Neuronal stem cell (in vitro differentiated cells): ENCODE results near the gene RIN3.

Experiments
- DNase-seq: peaks from one replicate; pipeline ENCODE4 v3.0.0-alpha.2; 2013; ENCODE audit warnings: low spot score
- H2AFZ ChIP-seq: one replicate; pipeline ENCODE4 v1.6.1; 2013; ENCODE audit warnings: mild to moderate bottlenecking, low read length, inconsistent platforms
- H2AK5ac ChIP-seq: 2 replicates; pipeline ENCODE4 v1.6.1; 2013; ENCODE audit warnings: low read depth, mild to moderate bottlenecking, inconsistent platforms, low read length, moderate library complexity, mixed read lengths
- H2BK120ac ChIP-seq: 2 replicates; pipeline ENCODE4 v1.6.1; 2013; ENCODE audit warnings: low read depth, mild to moderate bottlenecking, inconsistent platforms, low read length, moderate library complexity, mixed read lengths
- H2BK12ac ChIP-seq: one replicate; pipeline ENCODE4 v1.6.1; 2013; ENCODE audit warnings: low read length, inconsistent platforms
- H2BK15ac ChIP-seq: 2 replicates; pipeline ENCODE4 v1.6.1; 2013; ENCODE audit warnings: mild to moderate bottlenecking, low read length, inconsistent platforms, mixed read lengths
- H2BK5ac ChIP-seq: one replicate; pipeline ENCODE4 v1.6.1; 2013; ENCODE audit warnings: inconsistent platforms, mild to moderate bottlenecking, low read length, moderate library complexity
- H3K14ac ChIP-seq: one replicate; pipeline ENCODE4 v1.6.1; 2013; ENCODE audit warnings: low read length, inconsistent platforms
- H3K18ac ChIP-seq: 2 replicates; pipeline ENCODE4 v1.6.1; 2013; ENCODE audit warnings: low read length, inconsistent platforms
- H3K23ac ChIP-seq: 2 replicates; pipeline ENCODE4 v1.6.1; 2013; ENCODE audit warnings: low read depth, mild to moderate bottlenecking, mixed read lengths, low read length, inconsistent platforms; ENCODE audit not compliant: poor library complexity
- H3K27ac ChIP-seq: replicated peaks from 3 replicates; pipeline ENCODE4 v1.5.1; 2013; ENCODE audit warnings: low read length, inconsistent platforms
- H3K27me3 ChIP-seq, 3 experiments: 2 replicates each; pipeline ENCODE4 v1.6.1; 2013; ENCODE audit warnings: low read length in 3 of 3, mild to moderate bottlenecking in 2 of 3, inconsistent platforms in 1 of 3, low read depth in 1 of 3, mixed read lengths in 1 of 3, moderate library complexity in 1 of 3; ENCODE audit not compliant: control insufficient read depth in 3 of 3, insufficient read depth in 3 of 3
- H3K36me3 ChIP-seq, 2 donors: replicated peaks in 1 of 2; 2 replicates each; pipeline ENCODE4 v1.6.1; 2013; ENCODE audit warnings: low read length in 2 of 2; ENCODE audit not compliant: control insufficient read depth in 2 of 2, insufficient read depth in 2 of 2
- H3K4ac ChIP-seq: 2 replicates; pipeline ENCODE4 v1.6.1; 2013; ENCODE audit warnings: inconsistent platforms, mild to moderate bottlenecking, low read length, moderate library complexity
- H3K4me1 ChIP-seq, 2 donors: 1 replicate in 1 of 2; 2 replicates in 1 of 2; pipeline ENCODE4 v1.6.1; 2013; ENCODE audit warnings: low read length in 2 of 2, low read depth in 1 of 2; ENCODE audit not compliant: control insufficient read depth in 2 of 2, insufficient read depth in 1 of 2
- H3K4me2 ChIP-seq: one replicate; pipeline ENCODE4 v1.6.1; 2013; ENCODE audit warnings: mild to moderate bottlenecking, low read length, inconsistent platforms; ENCODE audit not compliant: insufficient read depth, poor library complexity, severe bottlenecking
- H3K4me3 ChIP-seq, 2 donors: 2 replicates each; pipeline ENCODE4 v1.5.1; 2013; ENCODE audit warnings: low read length in 2 of 2, mild to moderate bottlenecking in 2 of 2, inconsistent platforms in 1 of 2, moderate library complexity in 1 of 2
- H3K79me1 ChIP-seq: one replicate; pipeline ENCODE4 v1.6.1; 2013; ENCODE audit warnings: low read depth, mild to moderate bottlenecking, inconsistent platforms, low read length, moderate library complexity
- H3K9ac ChIP-seq: one replicate; pipeline ENCODE4 v1.6.1; 2013; ENCODE audit warnings: mild to moderate bottlenecking, low read depth, low read length, inconsistent platforms; ENCODE audit not compliant: poor library complexity
- H3K9me3 ChIP-seq, 2 donors: replicated peaks in 1 of 2; 2 replicates each; pipeline versions ENCODE3 to v1.6.1; 2013; ENCODE audit warnings: low read length in 2 of 2, mild to moderate bottlenecking in 2 of 2, inconsistent platforms in 1 of 2, low read depth in 1 of 2, mixed read lengths in 1 of 2, moderate library complexity in 1 of 2; ENCODE audit not compliant: control insufficient read depth in 2 of 2, insufficient read depth in 1 of 2
- H4K8ac ChIP-seq: one replicate; pipeline ENCODE4 v1.6.1; 2013; ENCODE audit warnings: low read depth, mild to moderate bottlenecking, inconsistent platforms, low read length, moderate library complexity
- H4K91ac ChIP-seq: one replicate; pipeline ENCODE4 v1.6.1; 2013; ENCODE audit warnings: low read length, low read depth, mild to moderate bottlenecking, inconsistent platforms; ENCODE audit not compliant: poor library complexity
- WGBS, 2 donors: extraction: QIAGEN DNeasy Blood & Tissue Kit; methylation state at CpG; one replicate each; pipeline ENCODE4 v1.1.7; 2013; ENCODE audit warnings: missing lambda C conversion rate in 2 of 2, mixed read lengths in 1 of 2; ENCODE audit not compliant: insufficient read length in 2 of 2, insufficient replicate concordance in 1 of 2; ENCODE audit errors: extremely low coverage in 2 of 2; 5-methylcytosine and 5-hydroxymethylcytosine counted together

Gene RIN3

GRCh38 chr14:92492258-92492657 lies 21.3 kb upstream of the RIN3 start:
- H3K4me2 ChIP-seq, result no peak overlapping the region
- H3K9ac ChIP-seq, result no peak overlapping the region
- H3K4ac ChIP-seq, result no peak overlapping the region
- H3K23ac ChIP-seq, result no peak overlapping the region
- H2BK5ac ChIP-seq, result no peak overlapping the region
- no peak overlapping the region for H3K14ac ChIP-seq
- no peak for DNase-seq
- no peak overlapping the region for H3K4me3 ChIP-seq
- no peak overlapping the region for H2AK5ac ChIP-seq
- H2AFZ ChIP-seq, result no peak overlapping the region
- H2BK15ac ChIP-seq, result no peak overlapping the region
- H4K91ac ChIP-seq, result no peak overlapping the region
- H2BK12ac ChIP-seq, result no peak overlapping the region
- H3K9me3 ChIP-seq, result no peaks in the 10 kb centered on the region
- H3K27ac ChIP-seq, result no peak overlapping the region
- H3K27me3 ChIP-seq, result peaks cover 0 to 12% (median 0%) of the 10 kb centered on the region in 3 experiments
- no peak overlapping the region for H3K18ac ChIP-seq
- no peak overlapping the region for H2BK120ac ChIP-seq
- no peak overlapping the region for H4K8ac ChIP-seq
- WGBS, 2 donors, result no CpG with 5 or more reads among the region's 10 CpGs
- peaks cover under 1 to 4% of the 10 kb centered on the region in 2 donors for H3K4me1 ChIP-seq
- H3K79me1 ChIP-seq, result no peaks in the 10 kb centered on the region
- H3K36me3 ChIP-seq, result no peaks in the 10 kb centered on the region

GRCh38 chr14:92493024-92493423 lies 20.6 kb upstream of the RIN3 start:
- peaks cover 0 to 9% (median 0%) of the 10 kb centered on the region in 3 experiments for H3K27me3 ChIP-seq
- H3K36me3 ChIP-seq, result no peaks in the 10 kb centered on the region
- no peak overlapping the region for H2BK12ac ChIP-seq
- no peak overlapping the region for H2BK120ac ChIP-seq
- no CpG with 5 or more reads among the region's 10 CpGs for WGBS, 2 donors
- no peaks in the 10 kb centered on the region for H3K79me1 ChIP-seq
- H2AFZ ChIP-seq, result no peak overlapping the region
- H2AK5ac ChIP-seq, result no peak overlapping the region
- no peak overlapping the region for H3K4me2 ChIP-seq
- H3K4me3 ChIP-seq, result no peak overlapping the region
- H3K4ac ChIP-seq, result no peak overlapping the region
- no peak overlapping the region for H2BK15ac ChIP-seq
- H3K4me1 ChIP-seq, result peaks cover 4 to 6% of the 10 kb centered on the region in 2 donors
- no peak overlapping the region for H4K8ac ChIP-seq
- H3K9me3 ChIP-seq, result no peaks in the 10 kb centered on the region
- no peak overlapping the region for H3K18ac ChIP-seq
- no peak for DNase-seq
- H3K27ac ChIP-seq, result no peak overlapping the region
- no peak overlapping the region for H3K9ac ChIP-seq
- no peak overlapping the region for H2BK5ac ChIP-seq
- no peak overlapping the region for H3K23ac ChIP-seq
- H3K14ac ChIP-seq, result no peak overlapping the region
- no peak overlapping the region for H4K91ac ChIP-seq

- no peak overlapping the region for H3K23ac ChIP-seq
- H3K9me3 ChIP-seq, result no peaks in the 10 kb centered on the region
- no peaks in the 10 kb centered on the region for H3K36me3 ChIP-seq
- no peak overlapping the region for H2AFZ ChIP-seq
- peaks cover 0 to 9% (median 0%) of the 10 kb centered on the region in 3 experiments for H3K27me3 ChIP-seq
- no peak overlapping the region for H2BK12ac ChIP-seq
- no peak overlapping the region for H3K9ac ChIP-seq
- no peak overlapping the region for H4K8ac ChIP-seq
- no peak for DNase-seq
- peaks cover 4 to 6% of the 10 kb centered on the region in 2 donors for H3K4me1 ChIP-seq
- no peak overlapping the region for H2BK5ac ChIP-seq
- no peak overlapping the region for H3K4ac ChIP-seq
- H4K91ac ChIP-seq, result no peak overlapping the region
- WGBS, 2 donors, result no CpG with 5 or more reads among the region's 16 CpGs
- no peak overlapping the region for H2AK5ac ChIP-seq
- no peak overlapping the region for H2BK120ac ChIP-seq
- no peak overlapping the region for H2BK15ac ChIP-seq
- no peak overlapping the region for H3K4me3 ChIP-seq
- H3K4me2 ChIP-seq, result no peak overlapping the region
- H3K27ac ChIP-seq, result no peak overlapping the region
- H3K14ac ChIP-seq, result no peak overlapping the region
- no peaks in the 10 kb centered on the region for H3K79me1 ChIP-seq
- H3K18ac ChIP-seq, result no peak overlapping the region
These were observed 20.1 kb upstream of the RIN3 start for GRCh38 chr14:92493492-92493891.

GRCh38 chr14:92494512-92494911 lies 19.1 kb upstream of the RIN3 start:
- Histone ChIP-seq H3K27me3 (peaks cover 0 to 9% (median 0%) of the 10 kb centered on the region in 3 experiments), H4K8ac (no peak overlapping the region), H2BK120ac (no peak overlapping the region), H3K4me3 (no peak overlapping the region), H3K79me1 (no peaks in the 10 kb centered on the region), H3K36me3 (no peaks in the 10 kb centered on the region), H3K27ac (no peak overlapping the region), H3K23ac (no peak overlapping the region), H3K4ac (no peak overlapping the region), H3K9me3 (no peaks in the 10 kb centered on the region), H2BK5ac (no peak overlapping the region), H2BK15ac (no peak overlapping the region), H3K4me2 (no peak overlapping the region), H4K91ac (no peak overlapping the region), H2AK5ac (no peak overlapping the region), H3K14ac (no peak overlapping the region), H3K9ac (no peak overlapping the region), H2BK12ac (no peak overlapping the region), H3K18ac (no peak overlapping the region), H2AFZ (no peak overlapping the region), H3K4me1 (peaks cover 4 to 6% of the 10 kb centered on the region in 2 donors)
- no CpG with 5 or more reads among the region's 4 CpGs for WGBS, 2 donors
- DNase-seq, result no peak
